HepG2 (cell line): Measurements from ENCODE around the gene KLHDC7A. TPM values are rescaled to one million over a fixed set of nuclear protein-coding genes. Genes with fewer than 3 reads are reported as not detected.
A peak's percentile ranks its signal among the peaks of the same experiment; 100 is the strongest.

Experiments
- BHLHE40 ChIP-seq: IDR thresholded peaks from 2 replicates; pipeline ENCODE4 v1.6.1; 2011; ENCODE audit warnings: low read length, improper control_type of control experiment
- BRF2 ChIP-seq: sonication (generic); formaldehyde crosslinking; IDR thresholded peaks from 2 replicates; pipeline ENCODE4 v1.8.1; 2022; ENCODE audit warnings: mild to moderate bottlenecking, missing genetic modification reagents
- DMTF1 ChIP-seq: sonication (generic); formaldehyde crosslinking; IDR thresholded peaks from 2 replicates; pipeline ENCODE4 v1.4.0; 2020; ENCODE audit warnings: mild to moderate bottlenecking, missing genetic modification reagents
- ETV5 ChIP-seq: IDR thresholded peaks from 2 replicates; pipeline ENCODE4 v1.6.1; 2018; ENCODE audit warnings: missing biosample characterization, missing genetic modification reagents, inconsistent platforms, borderline replicate concordance
- FOSL2 ChIP-seq: sonication (generic); formaldehyde crosslinking; IDR thresholded peaks from 2 replicates; pipeline ENCODE4 v1.4.0; 2020; ENCODE audit warnings: missing genetic modification reagents
- KDM6A ChIP-seq: IDR thresholded peaks from 2 replicates; pipeline ENCODE4 v1.6.1; 2016; ENCODE audit warnings: low read depth
- MAX ChIP-seq: IDR thresholded peaks from 2 replicates; pipeline ENCODE4 v1.6.1; 2012; ENCODE audit warnings: inconsistent platforms
- MAZ ChIP-seq, 2 experiments: sonication (generic) in 1 of 2; formaldehyde crosslinking in 1 of 2; IDR thresholded peaks; 2 replicates each; pipeline versions ENCODE4 v1.5.0 to v1.6.1; 2012 to 2020; ENCODE audit warnings: low read depth in 2 of 2, mild to moderate bottlenecking in 2 of 2, borderline replicate concordance in 1 of 2, improper control_type of control experiment in 1 of 2, low read length in 1 of 2, missing genetic modification reagents in 1 of 2, moderate library complexity in 1 of 2
- NR0B2 ChIP-seq: sonication (generic); formaldehyde crosslinking; IDR thresholded peaks from 2 replicates; pipeline ENCODE4 v1.4.0; 2020; ENCODE audit warnings: mild to moderate bottlenecking, missing genetic modification reagents
- PHF8 ChIP-seq: sonication (generic); formaldehyde crosslinking; IDR thresholded peaks from 2 replicates; pipeline ENCODE4 v1.5.0; 2020; ENCODE audit warnings: missing genetic modification reagents
- POLR2AphosphoS5 ChIP-seq: IDR thresholded peaks from 2 replicates; pipeline ENCODE4 v1.6.1; 2012; ENCODE audit warnings: low read depth, low read length
- POLR2G ChIP-seq: fragments of 200-400 bp; formaldehyde crosslinking; IDR thresholded peaks from 2 replicates; pipeline ENCODE4 v1.6.1; 2018; ENCODE audit warnings: mild to moderate bottlenecking, low read depth, low read length, moderate library complexity
- SP5 ChIP-seq: IDR thresholded peaks from 2 replicates; pipeline ENCODE4 v1.6.1; 2016; ENCODE audit warnings: low read depth, borderline replicate concordance
- SPEN ChIP-seq: sonication (generic); formaldehyde crosslinking; IDR thresholded peaks from 2 replicates; pipeline ENCODE4 v1.5.1; 2020; ENCODE audit warnings: low read depth, mild to moderate bottlenecking, missing genetic modification reagents
- SRSF9 ChIP-seq: fragments of 200-400 bp; formaldehyde crosslinking; IDR thresholded peaks from 2 replicates; pipeline ENCODE4 v1.6.1; 2018; ENCODE audit warnings: borderline replicate concordance, mild to moderate bottlenecking, low read depth, low read length; ENCODE audit not compliant: insufficient read depth, poor library complexity, severe bottlenecking
- ZFX ChIP-seq: sonication (generic); formaldehyde crosslinking; IDR thresholded peaks from 2 replicates; pipeline ENCODE4 v1.4.0; 2020; ENCODE audit warnings: mild to moderate bottlenecking, low read depth, missing genetic modification reagents, moderate library complexity
- ZNF609 ChIP-seq: sonication (generic); formaldehyde crosslinking; IDR thresholded peaks from 2 replicates; pipeline ENCODE4 v1.4.0; 2020; ENCODE audit warnings: mild to moderate bottlenecking, missing genetic modification reagents, borderline replicate concordance
- polyA plus RNA-seq, 8 experiments: library from polyadenylated mRNA; depleted of rRNA in 3 of 8; stranded (reverse) in 7 of 8; unstranded in 1 of 8; fragments of >200 nt; fragmentation: Illumina TruSeq in 4 of 8; extraction: Trizol in 4 of 8; gene quantifications; 2 replicates each; pipeline versions ENCODE4 v1.2.1 to v1.2.3, GENCODE V29; 2011 to 2016; ENCODE audit warnings: low read depth in 4 of 8, missing spikeins in 1 of 8, mixed read lengths in 1 of 8; ENCODE audit not compliant: insufficient read depth in 1 of 8
- total RNA-seq, 5 experiments: library from RNA; depleted of rRNA; stranded (reverse); fragments of >200 nt; fragmentation: Illumina TruSeq; extraction: Trizol; gene quantifications; 2 replicates each; pipeline ENCODE4 v1.2.3, GENCODE V29; 2016; ENCODE audit warnings: low read depth in 1 of 5

KLHDC7A gene
- total and polyA plus RNA-seq, 2 of the 13 experiments (the other 11 are each of a cell fraction or from before 2014, with no cell fraction given): 0.15 to 1.8 TPM

GRCh38 chr1:18480315-18481189 lies at the start of gene KLHDC7A (continued):
- TF ChIP-seq BHLHE40 (0 out of 2 replicates have a peak, but pooled peaks have one; percentile 4), POLR2G (peak; percentile 65), POLR2AphosphoS5 (peak; percentile 55; the same call in 1 of the 2 replicates), BRF2 (CRISPR knock-in tag) (no peak), MAZ (IDR thresholded peaks at IDR 0.05; ENCODE audit: borderline replicate concordance, low read depth, low read length) (no peak), MAZ (CRISPR knock-in tag; IDR thresholded peaks at IDR 0.05; ENCODE audit: low read depth) (0 out of 2 replicates have a peak, but pooled peaks have one; percentile 14), SPEN (no peak), KDM6A (CRISPR knock-in tag) (peak; percentile 37; the same call in 1 of the 2 replicates), SP5 (CRISPR knock-in tag) (0 out of 2 replicates have a peak, but pooled peaks have one; percentile 16), FOSL2 (CRISPR knock-in tag) (peak; percentile 80), DMTF1 (CRISPR knock-in tag) (no peak), MAX (peak; percentile 45; the same call in 1 of the 2 replicates), ZFX (CRISPR knock-in tag) (peak; percentile 82), SRSF9 (no peak), PHF8 (CRISPR knock-in tag) (peak; percentile 64; the same call in 1 of the 2 replicates), ETV5 (CRISPR knock-in tag) (peak; percentile 46; the same call in 1 of the 2 replicates), ZNF609 (0 out of 2 replicates have a peak, but pooled peaks have one; percentile 12), NR0B2 (CRISPR knock-in tag) (no peak)
